ENCODE results near the gene AIG1. TPM values are rescaled to one million over a fixed set of nuclear protein-coding genes. Genes with fewer than 3 reads are reported as not detected.

Gene AIG1
- total RNA-seq, 2 experiments from 2014 or later, result 26.1 to 28.0 TPM

DNA sequence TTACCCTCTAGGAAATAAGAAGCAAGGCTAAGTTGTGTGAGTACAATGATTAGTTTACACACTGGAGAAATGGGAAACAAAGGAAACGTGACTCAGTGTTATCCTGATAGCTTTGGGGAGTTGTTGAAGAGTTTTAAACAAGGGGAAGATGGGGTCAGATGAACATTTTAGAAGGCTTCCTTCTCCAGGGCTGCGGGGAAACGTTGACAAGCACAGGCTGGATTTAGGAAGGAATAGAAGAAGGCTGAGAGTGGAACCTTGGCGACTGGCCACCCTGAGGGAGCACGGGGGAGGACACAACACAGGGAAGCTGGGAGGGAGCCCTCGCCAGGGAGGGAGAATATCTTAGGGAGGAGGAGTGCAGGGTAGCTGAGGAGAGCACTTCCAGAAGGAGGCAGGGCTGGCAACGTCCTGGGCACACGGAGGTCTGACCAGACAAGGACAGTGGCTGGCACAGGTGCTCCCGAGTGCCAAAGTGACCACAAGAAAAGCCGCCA is 134.7 kb downstream of the AIG1 start:
- H3K4me1 Mint-ChIP-seq (ENCODE audit: low read depth), result peaks cover 16% of the 10 kb centered on the region
- H3K27ac Mint-ChIP-seq, result no peak overlapping the region
- intact Hi-C loops (cut with micrococcal nuclease), result no loop called here
- H3K9me3 Mint-ChIP-seq, result no peaks in the 10 kb centered on the region
- peaks cover 6% of the 10 kb centered on the region for H3K36me3 Mint-ChIP-seq (ENCODE audit: low read depth)
- no peak overlapping the region for H3K4me3 Mint-ChIP-seq
- no peaks in the 10 kb centered on the region for H3K27me3 Mint-ChIP-seq (ENCODE audit: low read depth)
- no peak for DNase-seq
- CTCF ChIA-PET, result no interaction called here

GRCh38 chr6:143196525-143197225 is 136.0 kb downstream of the AIG1 start:
- intact Hi-C loops (cut with micrococcal nuclease), result no loop called here

GRCh38 chr6:143197377-143197776 is 136.7 kb downstream of the AIG1 start:
- Mint-ChIP-seq H3K27me3 (ENCODE audit: low read depth) (no peaks in the 10 kb centered on the region), H3K27ac (no peak overlapping the region), H3K36me3 (ENCODE audit: low read depth) (peaks cover 9% of the 10 kb centered on the region), H3K4me3 (no peak overlapping the region), H3K9me3 (peaks cover 3% of the 10 kb centered on the region), H3K4me1 (ENCODE audit: low read depth) (peaks cover 21% of the 10 kb centered on the region)
- CTCF ChIA-PET, result no interaction called here
- no peak for DNase-seq
- intact Hi-C loops (cut with micrococcal nuclease), result no loop called here

More at GRCh38 chr6:143196525-143197225, 136.0 kb downstream of the AIG1 start:
- peaks cover 3% of the 10 kb centered on the region for H3K9me3 Mint-ChIP-seq
- H3K4me1 Mint-ChIP-seq (ENCODE audit: low read depth), result peaks cover 21% of the 10 kb centered on the region
- no peak overlapping the region for H3K27ac Mint-ChIP-seq
- H3K27me3 Mint-ChIP-seq (ENCODE audit: low read depth), result no peaks in the 10 kb centered on the region
- CTCF ChIA-PET, result no interaction called here
- no peak for DNase-seq
- no peak overlapping the region for H3K4me3 Mint-ChIP-seq
- H3K36me3 Mint-ChIP-seq (ENCODE audit: low read depth), result peaks cover 9% of the 10 kb centered on the region

DNA sequence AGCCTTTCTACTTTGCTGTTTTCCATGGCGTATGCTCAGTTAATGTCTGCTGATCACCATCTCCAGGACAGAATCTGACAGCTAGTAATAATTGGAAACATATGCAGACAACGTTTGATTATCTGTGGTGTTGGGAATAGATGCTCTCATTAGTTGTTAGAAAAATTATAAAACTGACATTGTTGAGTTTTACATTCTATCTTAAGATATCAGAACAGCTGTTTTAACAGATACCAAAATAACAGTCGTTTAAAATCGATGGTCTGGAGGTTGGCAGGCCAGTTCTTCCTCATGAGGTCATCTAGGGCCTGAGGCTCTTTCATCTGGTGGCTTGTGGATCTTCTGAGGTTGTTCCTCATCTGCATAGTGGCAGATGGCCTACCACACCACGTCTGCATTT is 137.6 kb downstream of the AIG1 start:
- no peak for DNase-seq
- intact Hi-C loops (cut with micrococcal nuclease), result no loop called here
- peaks cover 8% of the 10 kb centered on the region for H3K9me3 Mint-ChIP-seq
- H3K27ac Mint-ChIP-seq, result no peak overlapping the region
- CTCF ChIA-PET, result no interaction called here
- H3K4me1 Mint-ChIP-seq (ENCODE audit: low read depth), result peaks cover 21% of the 10 kb centered on the region
- peaks cover 10% of the 10 kb centered on the region for H3K36me3 Mint-ChIP-seq (ENCODE audit: low read depth)
- H3K4me3 Mint-ChIP-seq, result no peak overlapping the region
- H3K27me3 Mint-ChIP-seq (ENCODE audit: low read depth), result no peaks in the 10 kb centered on the region

DNA sequence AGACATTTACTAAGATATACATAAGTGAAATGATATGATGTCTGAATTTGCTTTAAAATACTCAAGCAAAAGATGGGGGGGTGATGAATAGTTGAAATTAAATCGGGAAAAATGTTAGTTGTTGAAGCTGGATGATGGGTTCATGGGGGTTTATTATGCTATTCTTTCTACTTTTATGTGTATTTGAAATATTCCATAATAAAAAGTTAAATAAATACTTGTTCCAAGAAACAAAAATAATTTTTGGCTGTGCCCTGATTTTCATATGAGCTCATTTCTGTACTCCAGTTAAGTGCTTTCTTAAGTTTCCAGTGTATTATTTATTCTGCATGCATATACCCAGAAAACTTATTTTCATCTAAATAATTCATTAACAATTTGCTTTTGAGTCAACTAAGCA is 138.6 kb downstream of the AIG1 start:
- CTCF ChIA-PET, result no interaction called here
- intact Hi-C loops (cut with micrococcal nuclease), result no loop called here
- Mint-ChIP-seq H3K4me1 (ENCODE audit: low read depth) (peaks cover 21% of the 10 kb centered on the region), H3K4me3 (no peak overlapping the region), H3K36me3 (ENCODE audit: low read depth) (peaks cover 12% of the 10 kb centered on the region), H3K27me3 (ENCODE audit: low read depth) (no peaks in the 10 kb centered on the region), H3K9me3 (peaks cover 15% of the 10 kb centered on the region), H3K27ac (no peak overlapping the region)
- DNase-seq, result no peak

DNA sequence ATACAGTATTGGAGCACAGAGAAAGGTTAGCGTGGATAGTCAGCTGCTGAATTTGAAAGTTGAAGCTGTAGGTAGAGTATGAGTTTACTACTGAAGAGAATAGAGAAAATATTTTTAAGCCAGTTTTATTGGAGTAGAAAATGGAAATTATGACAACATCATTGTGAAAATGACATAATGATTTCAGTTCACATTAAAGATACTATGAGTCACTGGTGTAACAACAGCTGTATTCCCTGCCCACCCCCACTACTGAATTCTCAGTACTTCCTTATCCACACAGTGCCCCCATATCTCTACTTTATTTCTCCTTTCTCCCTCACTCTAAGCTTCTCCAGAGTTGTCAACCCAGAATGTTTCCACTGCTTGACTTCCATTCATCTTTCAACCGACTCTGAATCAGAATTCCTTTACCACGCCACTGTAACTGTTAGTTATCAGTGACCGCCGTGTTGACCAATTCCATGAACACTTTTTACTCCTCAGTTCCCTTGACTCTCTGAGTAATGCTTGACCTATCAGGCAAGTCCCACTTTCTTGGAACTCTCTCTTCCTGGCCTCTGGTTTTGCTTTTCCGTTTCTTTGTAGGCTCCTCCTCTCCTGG is 139.6 kb downstream of the AIG1 start:
- H3K4me1 Mint-ChIP-seq (ENCODE audit: low read depth), result peaks cover 21% of the 10 kb centered on the region
- no peak overlapping the region for H3K4me3 Mint-ChIP-seq
- H3K9me3 Mint-ChIP-seq, result peaks cover 15% of the 10 kb centered on the region
- intact Hi-C loops (cut with micrococcal nuclease), result no loop called here
- no peak overlapping the region for H3K27ac Mint-ChIP-seq
- H3K27me3 Mint-ChIP-seq (ENCODE audit: low read depth), result no peaks in the 10 kb centered on the region
- CTCF ChIA-PET, result no interaction called here
- peak; percentile 7 for DNase-seq
- H3K36me3 Mint-ChIP-seq (ENCODE audit: low read depth), result peaks cover 12% of the 10 kb centered on the region

DNA sequence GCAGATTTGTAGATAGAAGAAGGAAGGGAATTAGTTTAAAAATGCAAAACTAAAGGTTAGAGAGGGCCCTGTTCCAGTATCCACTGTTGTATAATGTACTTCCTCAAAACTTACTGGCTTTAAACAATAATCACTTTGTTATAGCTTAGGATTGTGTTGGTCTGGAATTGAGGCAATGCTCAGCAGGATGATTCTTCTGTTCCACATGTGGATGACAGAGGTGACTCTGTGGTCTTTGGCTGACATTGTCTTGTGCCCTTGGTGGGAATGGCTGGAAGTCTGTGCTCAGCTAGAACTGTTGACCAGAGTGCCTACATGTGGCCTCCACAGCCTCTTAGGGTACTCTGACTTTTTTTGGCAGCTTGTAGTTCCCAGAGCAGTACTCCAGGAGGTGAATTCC is 143.4 kb downstream of the AIG1 start:
- Mint-ChIP-seq H3K36me3 (ENCODE audit: low read depth) (peaks cover 12% of the 10 kb centered on the region), H3K9me3 (peaks cover 15% of the 10 kb centered on the region), H3K27me3 (ENCODE audit: low read depth) (no peaks in the 10 kb centered on the region), H3K4me1 (ENCODE audit: low read depth) (peaks cover 16% of the 10 kb centered on the region), H3K27ac (no peak overlapping the region), H3K4me3 (no peak overlapping the region)
- CTCF ChIA-PET, result no interaction called here
- no peak for DNase-seq
- intact Hi-C loops (cut with micrococcal nuclease), result no loop called here

DNA sequence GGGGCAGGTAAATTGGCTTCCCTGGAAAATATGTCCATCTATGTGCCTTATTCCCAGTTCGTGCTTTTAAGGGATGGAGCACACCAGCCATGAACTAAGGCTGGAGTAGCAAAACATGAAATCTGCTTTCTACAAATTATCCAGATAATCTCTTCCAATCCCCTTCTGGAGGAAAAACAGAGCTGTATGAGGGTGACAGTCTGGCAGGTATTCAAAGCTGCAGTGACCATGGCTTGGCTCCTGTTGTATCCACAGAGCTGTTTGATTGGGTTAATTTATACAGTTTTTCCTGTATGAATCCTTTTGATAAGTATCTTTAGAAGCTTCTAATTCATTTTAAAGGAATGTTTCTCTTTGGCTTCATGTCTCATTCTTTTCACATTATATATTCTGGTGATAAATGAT is 144.4 kb downstream of the AIG1 start:
- H3K4me3 Mint-ChIP-seq, result no peak overlapping the region
- CTCF ChIA-PET, result interaction anchor here (1.2 kb wide), 1 partner anchor 24 kb away, joined by 3 read pairs; no protein-coding TSS in a partner anchor
- no peak overlapping the region for H3K27ac Mint-ChIP-seq
- intact Hi-C loops (cut with micrococcal nuclease), result no loop called here
- peaks cover 9% of the 10 kb centered on the region for H3K36me3 Mint-ChIP-seq (ENCODE audit: low read depth)
- DNase-seq, result no peak
- H3K4me1 Mint-ChIP-seq (ENCODE audit: low read depth), result peaks cover 8% of the 10 kb centered on the region
- H3K9me3 Mint-ChIP-seq, result peaks cover 18% of the 10 kb centered on the region
- H3K27me3 Mint-ChIP-seq (ENCODE audit: low read depth), result no peaks in the 10 kb centered on the region

DNA sequence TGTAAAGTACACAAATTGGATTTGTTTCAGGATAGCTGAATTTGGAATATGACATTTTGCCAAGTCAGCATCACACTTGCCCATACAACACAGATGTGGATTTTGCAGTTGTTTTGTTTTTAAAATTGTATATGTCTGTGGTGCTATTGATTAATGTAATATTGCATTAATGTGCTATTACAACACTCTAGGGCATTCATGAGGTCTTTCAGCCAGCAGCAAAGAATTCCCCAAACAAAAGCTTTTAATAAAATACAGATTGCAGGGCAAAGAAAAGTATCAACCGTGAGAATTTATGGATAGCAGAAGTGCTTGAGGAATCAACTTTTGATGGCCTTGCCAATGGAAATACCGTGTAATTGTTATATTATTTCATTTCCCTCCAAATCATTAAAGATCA is 144.9 kb downstream of the AIG1 start:
- no peak overlapping the region for H3K4me3 Mint-ChIP-seq
- H3K27ac Mint-ChIP-seq, result no peak overlapping the region
- intact Hi-C loops (cut with micrococcal nuclease), result no loop called here
- no peaks in the 10 kb centered on the region for H3K27me3 Mint-ChIP-seq (ENCODE audit: low read depth)
- H3K4me1 Mint-ChIP-seq (ENCODE audit: low read depth), result peaks cover 3% of the 10 kb centered on the region
- peaks cover 6% of the 10 kb centered on the region for H3K36me3 Mint-ChIP-seq (ENCODE audit: low read depth)
- DNase-seq, result no peak
- CTCF ChIA-PET, result interaction anchor here (1.2 kb wide), 1 partner anchor 25 kb away, joined by 3 read pairs; no protein-coding TSS in a partner anchor
- peaks cover 18% of the 10 kb centered on the region for H3K9me3 Mint-ChIP-seq

- Mint-ChIP-seq H3K4me3 (no peak overlapping the region), H3K27me3 (ENCODE audit: low read depth) (no peaks in the 10 kb centered on the region), H3K27ac (no peak overlapping the region), H3K36me3 (ENCODE audit: low read depth) (peaks cover 4% of the 10 kb centered on the region), H3K9me3 (peaks cover 15% of the 10 kb centered on the region), H3K4me1 (ENCODE audit: low read depth) (no peaks in the 10 kb centered on the region)
- no peak for DNase-seq
- intact Hi-C loops (cut with micrococcal nuclease), result no loop called here
- CTCF ChIA-PET, result interaction anchor here (1.2 kb wide), 1 partner anchor 25 kb away, joined by 3 read pairs; no protein-coding TSS in a partner anchor
Observed at GRCh38 chr6:143205991-143206390, 145.3 kb downstream of the AIG1 start.

DNA sequence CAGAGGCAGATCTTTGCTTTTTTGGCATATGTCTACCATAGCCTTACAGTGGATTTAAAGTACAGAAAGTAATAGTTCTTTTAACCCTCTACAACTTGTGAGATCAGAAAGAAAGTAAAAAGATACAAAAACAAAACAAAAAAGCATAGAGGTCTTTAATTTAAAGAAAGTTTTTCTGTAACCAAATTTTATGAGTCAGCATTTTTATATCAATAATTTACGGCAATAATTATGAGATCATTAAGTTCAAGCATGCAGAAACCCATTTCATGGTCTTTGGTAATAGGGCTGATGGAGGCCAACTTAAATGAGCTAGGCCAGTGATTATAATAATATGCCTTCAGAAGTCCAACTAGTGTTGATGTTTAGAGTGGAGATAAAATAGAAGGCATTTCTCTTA is 145.9 kb downstream of the AIG1 start:
- no peaks in the 10 kb centered on the region for H3K27me3 Mint-ChIP-seq (ENCODE audit: low read depth)

DNA sequence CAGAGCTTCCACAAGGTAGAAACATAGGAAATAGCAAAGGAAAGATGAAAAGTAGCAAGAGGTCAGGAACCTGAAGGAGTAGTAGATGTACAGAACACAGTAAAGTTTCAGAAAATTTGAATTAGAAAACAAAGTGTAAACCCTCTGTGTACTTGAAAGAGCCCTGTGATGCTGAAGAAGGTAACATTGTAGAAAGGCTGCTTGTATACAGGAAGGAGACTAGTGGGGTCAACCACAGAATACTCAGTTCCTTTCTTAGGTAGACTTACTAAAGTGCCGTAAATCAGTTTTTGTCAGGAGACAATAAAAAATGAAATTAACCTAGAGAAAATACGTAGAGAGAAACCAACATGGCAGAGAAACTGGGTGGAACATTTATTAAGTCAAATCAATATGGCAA is 149.7 kb downstream of the AIG1 start:
- Mint-ChIP-seq H3K27me3 (ENCODE audit: low read depth) (no peaks in the 10 kb centered on the region), H3K27ac (no peak overlapping the region), H3K9me3 (peaks cover 3% of the 10 kb centered on the region), H3K36me3 (ENCODE audit: low read depth) (no peaks in the 10 kb centered on the region), H3K4me1 (ENCODE audit: low read depth) (no peaks in the 10 kb centered on the region), H3K4me3 (no peak overlapping the region)
- no peak for DNase-seq
- CTCF ChIA-PET, result no interaction called here
- intact Hi-C loops (cut with micrococcal nuclease), result no loop called here

More for the DNA sequence above, 145.9 kb downstream of the AIG1 start:
- intact Hi-C loops (cut with micrococcal nuclease), result no loop called here
- H3K4me3 Mint-ChIP-seq, result no peak overlapping the region
- peaks cover 4% of the 10 kb centered on the region for H3K36me3 Mint-ChIP-seq (ENCODE audit: low read depth)
- CTCF ChIA-PET, result interaction anchor here (1.2 kb wide), 1 partner anchor 26 kb away, joined by 3 read pairs; no protein-coding TSS in a partner anchor
- no peaks in the 10 kb centered on the region for H3K4me1 Mint-ChIP-seq (ENCODE audit: low read depth)
- DNase-seq, result no peak
- H3K9me3 Mint-ChIP-seq, result peaks cover 15% of the 10 kb centered on the region
- H3K27ac Mint-ChIP-seq, result no peak overlapping the region

GRCh38 chr6:143213859-143214376 is 153.2 kb downstream of the AIG1 start:
- Mint-ChIP-seq H3K27ac (no peak overlapping the region), H3K4me3 (no peak overlapping the region), H3K4me1 (ENCODE audit: low read depth) (no peaks in the 10 kb centered on the region), H3K9me3 (peaks cover 3% of the 10 kb centered on the region), H3K27me3 (ENCODE audit: low read depth) (no peaks in the 10 kb centered on the region), H3K36me3 (ENCODE audit: low read depth) (no peaks in the 10 kb centered on the region)
- DNase-seq, result no peak
- intact Hi-C loops (cut with micrococcal nuclease), result no loop called here
- CTCF ChIA-PET, result no interaction called here

All from activated naive CD4-positive, alpha-beta T cell treated with anti-CD3 and anti-CD28 coated beads for 36 hours (primary cell).